Urinary bladder (tissue), 4 donors: ENCODE measurements around the gene AKAP6. TPM values are rescaled to one million over a fixed set of nuclear protein-coding genes. Genes with fewer than 3 reads are reported as not detected.

ENCODE experiments used
- DNase-seq: peaks from one replicate; pipeline ENCODE4 v3.0.0-alpha.2; 2015; ENCODE audit errors: extremely low spot score
- H3K27ac ChIP-seq: one replicate; pipeline ENCODE4 v1.5.1; 2013; ENCODE audit warnings: low read depth, mild to moderate bottlenecking, moderate library complexity
- H3K36me3 ChIP-seq: one replicate; pipeline ENCODE4 v1.6.1; 2013; ENCODE audit warnings: mild to moderate bottlenecking, moderate library complexity; ENCODE audit not compliant: insufficient read depth
- H3K4me1 ChIP-seq: one replicate; pipeline ENCODE4 v1.6.1; 2013; ENCODE audit warnings: mild to moderate bottlenecking, moderate library complexity; ENCODE audit not compliant: insufficient read depth
- H3K4me3 ChIP-seq: one replicate; pipeline ENCODE4 v1.5.1; 2013; ENCODE audit warnings: low read depth, low read length
- WGBS: extraction: QIAGEN DNeasy Blood & Tissue Kit; methylation state at CpG from one replicate; pipeline ENCODE4 v1.1.7; 2013; 5-methylcytosine and 5-hydroxymethylcytosine counted together
- polyA plus RNA-seq: library from polyadenylated mRNA; stranded (reverse); fragments of 200-250 nt; gene quantifications from one replicate; pipeline ENCODE4 v1.2.3, GENCODE V29; 2013
- total RNA-seq: library from RNA; depleted of rRNA; stranded (reverse); fragments of >200 nt; gene quantifications from one replicate; pipeline ENCODE4 v1.2.3, GENCODE V29; 2014
- donor health status: healthy with polysubstance abuse.
- donor health status: healthy.

Gene AKAP6, protein sequence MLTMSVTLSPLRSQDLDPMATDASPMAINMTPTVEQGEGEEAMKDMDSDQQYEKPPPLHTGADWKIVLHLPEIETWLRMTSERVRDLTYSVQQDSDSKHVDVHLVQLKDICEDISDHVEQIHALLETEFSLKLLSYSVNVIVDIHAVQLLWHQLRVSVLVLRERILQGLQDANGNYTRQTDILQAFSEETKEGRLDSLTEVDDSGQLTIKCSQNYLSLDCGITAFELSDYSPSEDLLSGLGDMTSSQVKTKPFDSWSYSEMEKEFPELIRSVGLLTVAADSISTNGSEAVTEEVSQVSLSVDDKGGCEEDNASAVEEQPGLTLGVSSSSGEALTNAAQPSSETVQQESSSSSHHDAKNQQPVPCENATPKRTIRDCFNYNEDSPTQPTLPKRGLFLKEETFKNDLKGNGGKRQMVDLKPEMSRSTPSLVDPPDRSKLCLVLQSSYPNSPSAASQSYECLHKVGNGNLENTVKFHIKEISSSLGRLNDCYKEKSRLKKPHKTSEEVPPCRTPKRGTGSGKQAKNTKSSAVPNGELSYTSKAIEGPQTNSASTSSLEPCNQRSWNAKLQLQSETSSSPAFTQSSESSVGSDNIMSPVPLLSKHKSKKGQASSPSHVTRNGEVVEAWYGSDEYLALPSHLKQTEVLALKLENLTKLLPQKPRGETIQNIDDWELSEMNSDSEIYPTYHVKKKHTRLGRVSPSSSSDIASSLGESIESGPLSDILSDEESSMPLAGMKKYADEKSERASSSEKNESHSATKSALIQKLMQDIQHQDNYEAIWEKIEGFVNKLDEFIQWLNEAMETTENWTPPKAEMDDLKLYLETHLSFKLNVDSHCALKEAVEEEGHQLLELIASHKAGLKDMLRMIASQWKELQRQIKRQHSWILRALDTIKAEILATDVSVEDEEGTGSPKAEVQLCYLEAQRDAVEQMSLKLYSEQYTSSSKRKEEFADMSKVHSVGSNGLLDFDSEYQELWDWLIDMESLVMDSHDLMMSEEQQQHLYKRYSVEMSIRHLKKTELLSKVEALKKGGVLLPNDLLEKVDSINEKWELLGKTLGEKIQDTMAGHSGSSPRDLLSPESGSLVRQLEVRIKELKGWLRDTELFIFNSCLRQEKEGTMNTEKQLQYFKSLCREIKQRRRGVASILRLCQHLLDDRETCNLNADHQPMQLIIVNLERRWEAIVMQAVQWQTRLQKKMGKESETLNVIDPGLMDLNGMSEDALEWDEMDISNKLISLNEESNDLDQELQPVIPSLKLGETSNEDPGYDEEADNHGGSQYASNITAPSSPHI (N-terminal part only)
- 43.0 TPM for total RNA-seq
- 7.3 TPM for polyA plus RNA-seq

GRCh38 chr14:32329146-32329545 lies at the start of gene AKAP6:
Gene AKAP6 (plus strand): TSS chr14:32329298. CDS start chr14:32433494, 104,196 bp downstream.
- Histone ChIP-seq H3K27ac (no peak within 1 kb of the TSS), H3K36me3 (no peaks in the 10 kb centered on the region)
- DNase-seq, result peak; percentile 57

DNA sequence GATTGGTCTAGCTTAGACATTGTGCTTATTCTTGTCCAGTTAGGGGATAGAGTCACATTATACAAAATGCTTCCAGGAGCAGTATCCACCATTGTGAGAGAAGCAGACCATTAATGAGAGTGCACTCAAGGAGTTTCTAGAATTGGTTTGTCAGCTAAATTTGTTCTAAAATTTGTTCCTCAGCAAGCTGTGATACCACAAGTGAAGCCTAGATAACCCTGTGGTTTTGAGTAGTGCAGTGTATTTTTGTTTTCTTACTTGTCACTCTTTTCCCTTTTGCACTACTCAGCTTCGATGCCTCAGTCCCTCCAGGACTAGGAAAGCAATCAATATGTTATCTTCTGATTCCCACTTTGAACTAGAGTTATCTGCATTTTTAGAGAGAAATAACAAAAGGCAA lies 42.5 kb upstream of the AKAP6 start:
- WGBS, result 81% methylated on average over 1 of the region's 1 CpG
- Histone ChIP-seq H3K4me3 (no peak overlapping the region), H3K36me3 (no peaks in the 10 kb centered on the region), H3K4me1 (no peaks in the 10 kb centered on the region), H3K27ac (no peak overlapping the region)
- no peak for DNase-seq

More at GRCh38 chr14:32329146-32329545, at the start of gene AKAP6:
- no peaks in the 10 kb centered on the region for H3K4me1 ChIP-seq
- 62% methylated on average over 7 of the region's 7 CpGs for WGBS
- no peak within 1 kb of the TSS for H3K4me3 ChIP-seq

- WGBS, result 67% methylated on average over 3 of the region's 3 CpGs
- no peak for DNase-seq
- no peaks in the 10 kb centered on the region for H3K4me1 ChIP-seq
- H3K27ac ChIP-seq, result no peak overlapping the region
- no peak overlapping the region for H3K4me3 ChIP-seq
- no peaks in the 10 kb centered on the region for H3K36me3 ChIP-seq
These were observed 32.7 kb upstream of the AKAP6 start for GRCh38 chr14:32296366-32296765.

DNA sequence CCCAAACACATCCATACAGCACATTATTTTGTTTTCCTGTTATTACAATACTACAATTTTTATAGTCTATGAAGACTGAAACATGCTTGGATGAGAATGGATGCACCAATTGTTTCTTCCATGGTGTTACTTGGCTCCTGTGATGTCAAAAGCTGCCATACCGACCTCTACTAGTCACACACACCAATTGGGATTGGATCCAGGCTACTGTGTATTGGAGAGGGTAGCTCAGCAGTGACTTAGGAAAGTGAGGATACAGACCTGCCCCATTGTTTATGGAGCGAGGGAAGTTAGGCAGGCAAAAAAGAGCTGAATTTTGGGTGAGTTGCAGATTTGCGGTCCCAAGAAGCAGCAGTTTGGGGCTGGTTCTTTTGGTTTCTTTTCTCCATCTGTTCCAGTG lies 30.8 kb upstream of the AKAP6 start:
- no peak overlapping the region for H3K27ac ChIP-seq
- no peak for DNase-seq
- WGBS, result 71% methylated on average over 3 of the region's 3 CpGs
- no peaks in the 10 kb centered on the region for H3K4me1 ChIP-seq
- no peak overlapping the region for H3K4me3 ChIP-seq
- no peaks in the 10 kb centered on the region for H3K36me3 ChIP-seq

- Histone ChIP-seq H3K27ac (no peak overlapping the region), H3K4me3 (no peak overlapping the region), H3K36me3 (no peaks in the 10 kb centered on the region), H3K4me1 (no peaks in the 10 kb centered on the region)
- no peak for DNase-seq
- WGBS, result 43% methylated on average over 1 of the region's 1 CpG
These were observed 29.0 kb upstream of the AKAP6 start for GRCh38 chr14:32300136-32300535.

GRCh38 chr14:32303865-32304264 lies 25.2 kb upstream of the AKAP6 start:
- no peak for DNase-seq
- Histone ChIP-seq H3K4me1 (no peaks in the 10 kb centered on the region), H3K36me3 (no peaks in the 10 kb centered on the region), H3K4me3 (no peak overlapping the region), H3K27ac (no peak overlapping the region)

GRCh38 chr14:32304296-32304695 lies 24.8 kb upstream of the AKAP6 start:
- DNase-seq, result no peak
- H3K4me3 ChIP-seq, result no peak overlapping the region
- no peak overlapping the region for H3K27ac ChIP-seq
- WGBS, result 67% methylated on average over 3 of the region's 3 CpGs
- no peaks in the 10 kb centered on the region for H3K36me3 ChIP-seq
- H3K4me1 ChIP-seq, result no peaks in the 10 kb centered on the region

DNA sequence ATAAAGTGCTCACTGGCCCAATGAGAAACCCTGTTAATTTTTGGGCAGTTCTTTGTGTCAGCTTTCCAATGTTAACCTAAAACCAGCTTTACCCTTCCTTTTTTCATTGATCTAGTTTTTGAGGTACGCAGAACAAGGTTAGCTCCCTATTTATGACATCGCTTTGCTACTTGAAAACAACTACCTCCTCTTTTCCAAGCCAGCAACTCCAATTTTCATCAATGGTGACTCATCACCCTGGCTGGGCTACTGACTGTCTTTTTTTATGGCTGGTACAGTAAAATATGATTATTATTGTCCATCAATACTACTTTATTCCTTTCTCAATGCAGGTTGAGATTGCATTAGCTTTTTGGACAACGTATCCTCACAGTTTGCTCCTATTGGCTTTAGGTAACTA lies 22.5 kb upstream of the AKAP6 start:
- DNase-seq, result no peak
- Histone ChIP-seq H3K27ac (no peak overlapping the region), H3K36me3 (no peaks in the 10 kb centered on the region), H3K4me1 (no peaks in the 10 kb centered on the region), H3K4me3 (no peak overlapping the region)
- WGBS, result 94% methylated on average over 3 of the region's 3 CpGs

DNA sequence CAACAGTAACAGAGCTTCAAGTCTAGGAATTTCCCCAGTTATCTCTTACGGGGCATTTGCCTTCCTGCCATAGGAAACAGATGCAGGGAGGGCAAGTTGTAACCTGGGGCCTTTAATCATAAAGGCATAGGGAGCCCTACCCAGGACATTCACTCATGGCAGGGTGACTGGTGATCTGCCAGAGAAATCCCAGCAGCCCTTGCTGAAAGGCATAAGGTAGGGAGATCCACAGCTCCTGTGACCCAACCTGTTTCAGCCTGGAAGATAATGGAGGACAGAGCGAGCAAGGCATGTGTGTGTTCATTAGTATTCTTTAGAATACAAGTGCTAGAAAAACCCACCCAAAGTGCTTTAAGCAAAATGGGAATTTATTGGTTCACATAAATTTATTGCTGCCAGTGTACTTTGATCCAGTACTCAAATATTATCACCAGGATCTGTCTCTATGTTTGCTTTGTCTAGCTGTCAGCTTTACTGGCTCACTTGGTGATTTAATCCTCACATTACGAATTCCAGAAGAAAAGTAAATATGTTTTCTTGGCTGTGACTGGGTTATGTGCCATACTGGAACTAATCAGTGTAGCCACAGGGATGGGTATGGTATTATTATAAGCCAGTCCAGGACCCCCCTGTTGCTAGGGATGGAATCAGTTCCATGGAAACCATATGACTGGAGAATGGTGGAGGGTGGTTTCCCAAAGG lies 21.1 kb upstream of the AKAP6 start:
- H3K27ac ChIP-seq, result no peak overlapping the region
- no peaks in the 10 kb centered on the region for H3K36me3 ChIP-seq
- whole genome bisulfite sequencing, result 64% methylated on average over 3 of the region's 3 CpGs
- H3K4me3 ChIP-seq, result no peak overlapping the region
- no peaks in the 10 kb centered on the region for H3K4me1 ChIP-seq
- DNase-seq, result peak; percentile 43

DNA sequence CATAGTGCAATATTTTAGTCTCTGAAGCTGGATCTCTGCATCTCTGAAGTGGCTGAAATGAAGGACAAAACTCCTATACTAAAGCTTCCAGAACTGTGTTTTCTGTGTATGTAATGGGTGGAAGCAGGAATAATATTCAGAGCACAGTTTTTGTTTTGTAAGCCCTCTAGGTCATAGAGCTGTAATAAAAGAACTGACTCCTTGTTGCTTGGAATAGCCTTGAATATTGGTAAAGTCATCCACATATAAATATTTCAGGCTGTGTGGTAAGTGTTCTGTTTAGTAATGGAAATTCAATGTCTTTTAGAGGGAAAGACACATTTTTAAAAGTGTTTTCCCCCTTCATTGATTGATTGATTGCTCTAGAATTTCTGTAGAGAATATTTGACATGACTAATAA lies 18.2 kb upstream of the AKAP6 start:
- H3K27ac ChIP-seq, result no peak overlapping the region
- DNase-seq, result no peak
- H3K36me3 ChIP-seq, result no peaks in the 10 kb centered on the region
- no peak overlapping the region for H3K4me3 ChIP-seq
- no peaks in the 10 kb centered on the region for H3K4me1 ChIP-seq

- DNase-seq, result no peak
- Histone ChIP-seq H3K4me1 (no peaks in the 10 kb centered on the region), H3K4me3 (no peak overlapping the region), H3K36me3 (no peaks in the 10 kb centered on the region), H3K27ac (no peak overlapping the region)
- 68% methylated on average over 3 of the region's 3 CpGs for WGBS
These were observed 17.6 kb upstream of the AKAP6 start for GRCh38 chr14:32311294-32312009.

DNA sequence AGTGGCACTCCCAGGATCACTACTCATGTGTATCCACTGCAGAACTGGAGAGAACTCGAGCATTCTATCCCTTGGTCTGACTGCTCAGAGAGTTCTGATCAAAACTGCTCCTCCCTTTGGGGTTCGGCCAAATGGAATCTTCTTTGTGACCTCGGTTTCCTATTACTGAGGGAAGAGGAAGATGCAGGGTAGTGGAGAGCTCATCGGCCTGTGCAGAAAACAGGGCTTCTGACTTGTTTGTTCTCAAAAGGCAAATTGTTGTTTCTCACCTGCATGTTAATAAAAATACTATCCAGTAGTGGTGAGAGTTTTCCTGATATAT lies 17.1 kb upstream of the AKAP6 start:
- no peak for DNase-seq
- H3K36me3 ChIP-seq, result no peaks in the 10 kb centered on the region
- H3K4me3 ChIP-seq, result no peak overlapping the region
- WGBS, result 66% methylated on average over 4 of the region's 4 CpGs
- no peak overlapping the region for H3K27ac ChIP-seq
- H3K4me1 ChIP-seq, result no peaks in the 10 kb centered on the region
